ENCODE data around the gene CLEC20A. TPM values are rescaled to one million over a fixed set of nuclear protein-coding genes. Genes with fewer than 3 reads are reported as not detected.

CLEC20A gene
- total RNA-seq, 1 donor from 2014 or later = not detected

GRCh38 chr1:178461701-178462100, 35.1 kb downstream of the CLEC20A start:
- DNase-seq (no peak), ATAC-seq (no peak)
- Histone ChIP-seq H3K9me3 (no peaks in the 10 kb centered on the region), H3K27me3 (ENCODE audit: low read depth) (no peaks in the 10 kb centered on the region), H3K36me3 (peaks cover 46% of the 10 kb centered on the region), H3K4me3 (no peak overlapping the region), H3K4me1 (no peaks in the 10 kb centered on the region), H3K27ac (no peak overlapping the region)
- TF ChIP-seq CTCF (IDR thresholded peaks at IDR 0.05) = no peak
- intact Hi-C loops (cut with DNase I) = no loop called here

- no peak overlapping the region for H3K27ac ChIP-seq
- ATAC-seq (no peak), DNase-seq (no peak)
- no peaks in the 10 kb centered on the region for H3K4me1 ChIP-seq
- no peaks in the 10 kb centered on the region for H3K27me3 ChIP-seq (ENCODE audit: low read depth)
- H3K9me3 ChIP-seq = no peaks in the 10 kb centered on the region
- intact Hi-C loops (cut with DNase I) = no loop called here
- H3K36me3 ChIP-seq = peaks cover 45% of the 10 kb centered on the region
- no peak for TF ChIP-seq CTCF (IDR thresholded peaks at IDR 0.05)
- H3K4me3 ChIP-seq = no peak overlapping the region
These were observed 35.7 kb downstream of the CLEC20A start for GRCh38 chr1:178461104-178461503.

GRCh38 chr1:178458203-178458602, 38.6 kb downstream of the CLEC20A start:
- Histone ChIP-seq H3K4me3 (no peak overlapping the region), H3K36me3 (peaks cover 40% of the 10 kb centered on the region), H3K27me3 (ENCODE audit: low read depth) (no peaks in the 10 kb centered on the region), H3K9me3 (no peaks in the 10 kb centered on the region), H3K4me1 (no peaks in the 10 kb centered on the region), H3K27ac (no peak overlapping the region)
- TF ChIP-seq CTCF (IDR thresholded peaks at IDR 0.05) = no peak
- intact Hi-C loops (cut with DNase I) = no loop called here
- ATAC-seq (no peak), DNase-seq (no peak)

- DNase-seq (no peak), ATAC-seq (no peak)
- H3K27ac ChIP-seq = no peak overlapping the region
- intact Hi-C loops (cut with DNase I) = no loop called here
- no peaks in the 10 kb centered on the region for H3K27me3 ChIP-seq (ENCODE audit: low read depth)
- no peaks in the 10 kb centered on the region for H3K9me3 ChIP-seq
- TF ChIP-seq CTCF (IDR thresholded peaks at IDR 0.05) = no peak
- H3K4me3 ChIP-seq = no peak overlapping the region
- H3K36me3 ChIP-seq = peaks cover 46% of the 10 kb centered on the region
- H3K4me1 ChIP-seq = no peaks in the 10 kb centered on the region
These were observed 39.1 kb downstream of the CLEC20A start for GRCh38 chr1:178457651-178458050.

- Histone ChIP-seq H3K36me3 (peaks cover 56% of the 10 kb centered on the region), H3K4me1 (no peaks in the 10 kb centered on the region), H3K27ac (no peak overlapping the region), H3K4me3 (no peak overlapping the region), H3K27me3 (ENCODE audit: low read depth) (no peaks in the 10 kb centered on the region), H3K9me3 (no peaks in the 10 kb centered on the region)
- DNase-seq (no peak), ATAC-seq (no peak)
- intact Hi-C loops (cut with DNase I) = no loop called here
- TF ChIP-seq CTCF (IDR thresholded peaks at IDR 0.05) = no peak
These were observed 40.3 kb downstream of the CLEC20A start for GRCh38 chr1:178456472-178456871.

- peaks cover 41% of the 10 kb centered on the region for H3K36me3 ChIP-seq
- DNase-seq (no peak), ATAC-seq (no peak)
- no peaks in the 10 kb centered on the region for H3K9me3 ChIP-seq
- no peak overlapping the region for H3K27ac ChIP-seq
- intact Hi-C loops (cut with DNase I) = no loop called here
- H3K4me3 ChIP-seq = no peak overlapping the region
- no peaks in the 10 kb centered on the region for H3K4me1 ChIP-seq
- no peaks in the 10 kb centered on the region for H3K27me3 ChIP-seq (ENCODE audit: low read depth)
- no peak for TF ChIP-seq CTCF (IDR thresholded peaks at IDR 0.05)
These were observed 44.8 kb downstream of the CLEC20A start for GRCh38 chr1:178452013-178452412.

Measured in lower lobe of right lung (tissue), 2 donors.